DND-41 (cell line): ENCODE measurements around the gene KCNC3.

Experiments used
- ATAC-seq: fragments of 200-7000 bp; cut with Tn5 transposase; 3 replicates; pipeline ENCODE4 v1.9.1; 2021; ENCODE audit warnings: low read depth; ENCODE audit not compliant: insufficient read depth
- DNase-seq: peaks from one replicate; pipeline ENCODE4 v3.0.0-alpha.2; 2020
- H2AFZ ChIP-seq: 2 replicates; pipeline ENCODE4 v1.6.0; 2012; ENCODE audit warnings: low read depth, low read length
- H3K27ac ChIP-seq: 2 replicates; pipeline ENCODE4 v1.5.1; 2012; ENCODE audit warnings: low read length, inconsistent platforms
- H3K27me3 ChIP-seq: fragments of 200-600 bp; sonication (generic); 2 replicates; pipeline ENCODE4 v1.6.0; 2012; ENCODE audit warnings: low read length, mild to moderate bottlenecking, inconsistent platforms; ENCODE audit not compliant: insufficient read depth, poor library complexity
- H3K36me3 ChIP-seq: 2 replicates; pipeline ENCODE4 v1.5.1; 2012; ENCODE audit warnings: low read length, inconsistent platforms; ENCODE audit not compliant: insufficient read depth
- H3K4me1 ChIP-seq: 2 replicates; pipeline ENCODE4 v1.5.1; 2012; ENCODE audit warnings: mild to moderate bottlenecking, low read length; ENCODE audit not compliant: insufficient read depth
- H3K4me2 ChIP-seq: 2 replicates; pipeline ENCODE4 v1.6.0; 2012; ENCODE audit warnings: mild to moderate bottlenecking, moderate library complexity, low read length, inconsistent platforms; ENCODE audit not compliant: insufficient read depth
- H3K4me3 ChIP-seq, 2 experiments: fragments of 200-600 bp in 1 of 2; shearing (Covaris generic) in 1 of 2; 2 replicates each; pipeline ENCODE4 v1.5.1; 2012 to 2016; ENCODE audit warnings: inconsistent platforms in 2 of 2, low read length in 2 of 2, mild to moderate bottlenecking in 2 of 2, low read depth in 1 of 2, moderate library complexity in 1 of 2
- H3K79me2 ChIP-seq: 2 replicates; pipeline ENCODE4 v1.6.0; 2012; ENCODE audit warnings: low read length, inconsistent platforms; ENCODE audit not compliant: insufficient read depth
- H3K9ac ChIP-seq: 2 replicates; pipeline ENCODE4 v1.6.0; 2012; ENCODE audit warnings: low read depth, mild to moderate bottlenecking, inconsistent platforms, low read length, moderate library complexity
- H3K9me3 ChIP-seq: 2 replicates; pipeline ENCODE4 v1.5.1; 2012; ENCODE audit warnings: low read length, moderate library complexity, mild to moderate bottlenecking, inconsistent platforms; ENCODE audit not compliant: insufficient read depth, severe bottlenecking
- H4K20me1 ChIP-seq: 2 replicates; pipeline ENCODE4 v1.6.0; 2012; ENCODE audit warnings: low read length; ENCODE audit not compliant: insufficient read depth
- CTCF ChIP-seq: IDR thresholded peaks from 2 replicates; pipeline ENCODE4 v1.5.1; 2012; ENCODE audit warnings: borderline replicate concordance, low read length, moderate library complexity, mild to moderate bottlenecking; ENCODE audit not compliant: poor library complexity, severe bottlenecking; ENCODE audit errors: extremely low read depth
- EZH2 ChIP-seq: IDR thresholded peaks from 3 replicates; pipeline ENCODE4 v1.6.1; 2012; ENCODE audit warnings: borderline replicate concordance, low read depth, mild to moderate bottlenecking, moderate library complexity, low read length, inconsistent platforms; ENCODE audit not compliant: severe bottlenecking

Gene KCNC3

GRCh38 chr19:50322234-50322633 is 6.9 kb downstream of the KCNC3 start:
- no peak for TF ChIP-seq CTCF
- no peak for TF ChIP-seq EZH2
- Histone ChIP-seq H3K4me3 (no peak overlapping the region), H3K36me3 (no peaks in the 10 kb centered on the region), H4K20me1 (no peaks in the 10 kb centered on the region), H3K9me3 (no peaks in the 10 kb centered on the region), H3K27me3 (no peaks in the 10 kb centered on the region), H3K4me1 (peaks cover 12% of the 10 kb centered on the region), H3K9ac (no peak overlapping the region), H3K79me2 (no peaks in the 10 kb centered on the region), H3K27ac (no peak overlapping the region), H3K4me2 (no peak overlapping the region), H2AFZ (no peak overlapping the region)
- no peak for ATAC-seq
- no peak for DNase-seq

- no peak for TF ChIP-seq EZH2
- no peak for TF ChIP-seq CTCF
- Histone ChIP-seq H3K4me3 (no peak overlapping the region), H3K27me3 (no peaks in the 10 kb centered on the region), H3K4me2 (no peak overlapping the region), H2AFZ (no peak overlapping the region), H3K9ac (no peak overlapping the region), H3K36me3 (no peaks in the 10 kb centered on the region), H3K4me1 (peaks cover 12% of the 10 kb centered on the region), H3K9me3 (no peaks in the 10 kb centered on the region), H3K27ac (no peak overlapping the region), H4K20me1 (no peaks in the 10 kb centered on the region), H3K79me2 (no peaks in the 10 kb centered on the region)
- DNase-seq (no peak), ATAC-seq (no peak)
These were observed 7.3 kb downstream of the KCNC3 start for GRCh38 chr19:50321831-50322230.

GRCh38 chr19:50320596-50320995 is 8.6 kb downstream of the KCNC3 start:
- no peak for ATAC-seq
- Histone ChIP-seq H3K27me3 (no peaks in the 10 kb centered on the region), H3K4me3 (no peak overlapping the region), H3K36me3 (no peaks in the 10 kb centered on the region), H3K4me2 (no peak overlapping the region), H4K20me1 (no peaks in the 10 kb centered on the region), H3K79me2 (no peaks in the 10 kb centered on the region), H3K27ac (no peak overlapping the region), H3K9ac (no peak overlapping the region), H3K4me1 (peaks cover 13% of the 10 kb centered on the region), H3K9me3 (no peaks in the 10 kb centered on the region), H2AFZ (no peak overlapping the region)
- DNase-seq: no peak
- TF ChIP-seq EZH2: no peak
- TF ChIP-seq CTCF: no peak

GRCh38 chr19:50320051-50320450 is 9.1 kb downstream of the KCNC3 start:
- no peaks in the 10 kb centered on the region for H3K79me2 ChIP-seq
- peaks cover 9% of the 10 kb centered on the region for H3K4me1 ChIP-seq
- ATAC-seq (no peak), DNase-seq (no peak)
- no peak overlapping the region for H3K4me2 ChIP-seq
- no peak overlapping the region for H2AFZ ChIP-seq
- H3K27ac ChIP-seq: no peak overlapping the region
- H3K27me3 ChIP-seq: no peaks in the 10 kb centered on the region
- H3K4me3 ChIP-seq: no peak overlapping the region
- H3K9me3 ChIP-seq: no peaks in the 10 kb centered on the region
- H3K36me3 ChIP-seq: no peaks in the 10 kb centered on the region
- no peaks in the 10 kb centered on the region for H4K20me1 ChIP-seq
- no peak for TF ChIP-seq EZH2
- no peak for TF ChIP-seq CTCF
- no peak overlapping the region for H3K9ac ChIP-seq
